Right lobe of liver (tissue), 6 donors: ENCODE results near the gene ACOX3. TPM values are rescaled to one million over a fixed set of nuclear protein-coding genes. Genes with fewer than 3 reads are reported as not detected.

Source experiments
- ATAC-seq, 4 donors: fragments of 200-7000 bp; cut with Tn5 transposase; one replicate each; pipeline ENCODE4 v1.9.1; 2020; ENCODE audit warnings: mild to moderate bottlenecking in 4 of 4, moderate library complexity in 4 of 4
- DNase-seq, 3 donors: peaks; one replicate each; pipeline ENCODE4 v3.0.0-alpha.2; 2020
- H3K27ac ChIP-seq, 3 donors: fragments of 200-600 bp; one replicate each; pipeline ENCODE4 v1.8.0; 2022
- H3K27me3 ChIP-seq, 2 donors: fragments of 200-600 bp; one replicate each; pipeline ENCODE4 v1.8.0; 2022
- H3K36me3 ChIP-seq, 4 donors: fragments of 200-600 bp; sonication (generic) in 1 of 4; one replicate each; pipeline versions ENCODE4 v1.5.1 to v1.8.0; 2017 to 2022; ENCODE audit warnings: control low read depth in 1 of 4
- H3K4me1 ChIP-seq, 4 donors: fragments of 200-600 bp; sonication (generic) in 1 of 4; one replicate each; pipeline versions ENCODE4 v1.5.1 to v1.8.0; 2017 to 2022; ENCODE audit warnings: control low read depth in 1 of 4
- H3K4me3 ChIP-seq, 3 donors: fragments of 200-600 bp; one replicate each; pipeline ENCODE4 v1.8.0; 2022
- H3K9me3 ChIP-seq, 4 donors: fragments of 200-600 bp; sonication (generic) in 1 of 4; one replicate each; pipeline versions ENCODE4 v1.5.1 to v1.8.0; 2017 to 2022; ENCODE audit warnings: control low read depth in 1 of 4
- POLR2A ChIP-seq: fragments of 450-650 bp; IDR thresholded peaks from one replicate; pipeline ENCODE4 v1.6.1; 2017; ENCODE audit warnings: antibody characterized with exemption, mild to moderate bottlenecking
- WGBS: methylation state at CpG from one replicate; pipeline ENCODE4 v1.1.6; 2018; ENCODE audit warnings: low coverage, low lambda C conversion rate; ENCODE audit not compliant: insufficient coverage; ENCODE audit errors: missing lambda C conversion rate; 5-methylcytosine and 5-hydroxymethylcytosine counted together
- intact Hi-C, 2 donors: fragments of 100-400 bp; cut with DNase I; formaldehyde crosslinking; loops; one replicate each; pipeline versions ENCODE4 v1.11.2 to v1.14.1; 2022
- total RNA-seq, 6 experiments: library from RNA; depleted of rRNA in 2 of 6; stranded (reverse); fragments of >200 nt in 2 of 6; fragmentation: NEBNext Ultra II Directional in 3 of 6; extraction: Animal tissue kit (Norgen Biotek cat#: 25700) in 3 of 6; gene quantifications; one replicate each; pipeline versions ENCODE4 v1.1.0 to v1.2.4, GENCODE V29; 2016 to 2023
- TF ChIP-seq, protein P1 (sequence below), 4 donors: fragments of 200-600 bp in 3 of 4; fragments of 450-650 bp in 1 of 4; IDR thresholded peaks; one replicate each; pipeline versions ENCODE4 v1.5.1 to v1.8.0; 2016 to 2022; ENCODE audit warnings: antibody characterized with exemption in 4 of 4, mild to moderate bottlenecking in 2 of 4
- donor health status: DM: no; HTN: yes; CAD: no.
- donor health status: DM: no; HTN: no; CAD: no.
- donor health status: DM: no; HTN: no; CAD: no.
- donor health status: DM: no; HTN: yes; CAD: no.
- donor health status: DM: no; HTN: yes; CAD: no.

The ACOX3 gene
- total RNA-seq, 6 experiments from 2014 or later = 18.5 to 36.9 (median 21.9) TPM

GRCh38 chr4:8328456-8328855 is 112.1 kb downstream of the ACOX3 start:
- no peak overlapping the region for H3K4me3 ChIP-seq
- no peaks in the 10 kb centered on the region for H3K4me1 ChIP-seq
- H3K27ac ChIP-seq = no peak overlapping the region
- no peaks in the 10 kb centered on the region for H3K27me3 ChIP-seq
- no peaks in the 10 kb centered on the region for H3K9me3 ChIP-seq
- WGBS = 62% methylated on average over 2 of the region's 3 CpGs
- TF ChIP-seq, protein P1, sequence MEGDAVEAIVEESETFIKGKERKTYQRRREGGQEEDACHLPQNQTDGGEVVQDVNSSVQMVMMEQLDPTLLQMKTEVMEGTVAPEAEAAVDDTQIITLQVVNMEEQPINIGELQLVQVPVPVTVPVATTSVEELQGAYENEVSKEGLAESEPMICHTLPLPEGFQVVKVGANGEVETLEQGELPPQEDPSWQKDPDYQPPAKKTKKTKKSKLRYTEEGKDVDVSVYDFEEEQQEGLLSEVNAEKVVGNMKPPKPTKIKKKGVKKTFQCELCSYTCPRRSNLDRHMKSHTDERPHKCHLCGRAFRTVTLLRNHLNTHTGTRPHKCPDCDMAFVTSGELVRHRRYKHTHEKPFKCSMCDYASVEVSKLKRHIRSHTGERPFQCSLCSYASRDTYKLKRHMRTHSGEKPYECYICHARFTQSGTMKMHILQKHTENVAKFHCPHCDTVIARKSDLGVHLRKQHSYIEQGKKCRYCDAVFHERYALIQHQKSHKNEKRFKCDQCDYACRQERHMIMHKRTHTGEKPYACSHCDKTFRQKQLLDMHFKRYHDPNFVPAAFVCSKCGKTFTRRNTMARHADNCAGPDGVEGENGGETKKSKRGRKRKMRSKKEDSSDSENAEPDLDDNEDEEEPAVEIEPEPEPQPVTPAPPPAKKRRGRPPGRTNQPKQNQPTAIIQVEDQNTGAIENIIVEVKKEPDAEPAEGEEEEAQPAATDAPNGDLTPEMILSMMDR (IDR thresholded peaks at IDR 0.05) = no peak
- TF ChIP-seq POLR2A = no peak
- H3K36me3 ChIP-seq = no peaks in the 10 kb centered on the region
- intact Hi-C loops = no loop called here
- ATAC-seq = no peak
- DNase-seq = peak in 1 of 3 donors; percentile 7

DNA sequence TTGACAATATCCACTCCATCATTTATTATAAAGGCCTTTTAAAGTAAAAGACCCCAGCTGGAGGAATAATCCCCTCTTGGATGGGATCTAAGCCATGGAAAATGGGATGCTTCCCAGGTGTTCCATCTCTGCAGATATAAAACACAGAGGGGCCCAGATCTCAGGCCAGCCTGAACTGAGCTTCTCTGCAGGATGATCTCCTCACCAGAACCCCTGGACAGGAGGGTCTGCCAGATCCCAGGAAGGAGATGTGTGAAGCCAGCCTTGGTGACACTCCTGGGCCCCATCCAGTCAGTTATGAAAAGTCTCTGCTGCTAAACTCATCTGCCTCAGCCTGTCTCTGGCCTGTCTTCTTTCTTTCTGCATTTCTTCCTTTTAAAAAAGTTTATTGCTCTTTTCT is 114.3 kb downstream of the ACOX3 start:
- Histone ChIP-seq H3K27ac (no peak overlapping the region), H3K27me3 (no peaks in the 10 kb centered on the region), H3K4me3 (no peak overlapping the region), H3K9me3 (no peaks in the 10 kb centered on the region), H3K36me3 (no peaks in the 10 kb centered on the region), H3K4me1 (no peaks in the 10 kb centered on the region)
- intact Hi-C loops = no loop called here
- ATAC-seq (no peak), DNase-seq (peak in 1 of 3 donors; percentile 13)
- no peak for TF ChIP-seq POLR2A
- TF ChIP-seq, protein P1 (IDR thresholded peaks at IDR 0.05) = no peak

DNA sequence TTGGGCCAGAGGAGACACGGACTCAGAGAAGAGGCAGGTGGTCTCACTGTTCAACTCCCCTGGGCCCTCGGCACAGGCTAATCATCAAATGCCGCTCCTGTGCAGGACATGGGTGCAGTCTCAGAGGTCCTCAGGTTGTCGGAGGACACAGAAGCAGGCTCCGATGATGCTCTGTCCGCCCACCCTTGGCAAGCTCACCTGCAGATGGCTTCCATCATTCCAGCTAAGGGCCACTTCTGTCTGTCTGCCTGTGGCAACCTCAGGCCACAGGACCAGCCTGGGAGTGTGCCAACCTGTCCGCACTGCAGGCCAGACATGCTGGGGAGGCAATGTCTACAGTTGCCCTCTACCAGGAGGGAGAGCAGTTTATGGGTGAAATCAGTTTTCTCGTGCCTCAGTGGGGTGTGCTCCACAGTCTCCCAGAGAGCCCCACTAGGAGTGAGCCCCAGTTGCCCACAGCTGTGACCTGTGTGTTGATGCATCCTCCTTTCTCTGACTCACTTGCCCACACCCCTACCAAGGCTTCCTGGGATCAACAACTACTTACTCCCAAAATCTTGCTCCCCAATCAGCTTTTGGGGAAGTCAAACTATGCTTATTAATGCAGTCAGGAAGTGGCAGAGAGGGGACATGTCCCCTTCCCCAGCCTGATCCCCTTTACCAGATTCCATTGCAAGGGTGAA is 115.1 kb downstream of the ACOX3 start:
- Histone ChIP-seq H3K4me3 (no peak overlapping the region), H3K27me3 (no peaks in the 10 kb centered on the region), H3K27ac (no peak overlapping the region), H3K9me3 (no peaks in the 10 kb centered on the region), H3K4me1 (no peaks in the 10 kb centered on the region), H3K36me3 (no peaks in the 10 kb centered on the region)
- peak in 1 of 3 donors; percentile 14 for DNase-seq
- no peak for ATAC-seq
- no CpG with 5 or more reads among the region's 8 CpGs for WGBS
- TF ChIP-seq POLR2A = no peak
- TF ChIP-seq, protein P1 (IDR thresholded peaks at IDR 0.05) = no peak
- intact Hi-C loops = no loop called here

- no peak overlapping the region for H3K4me3 ChIP-seq
- ATAC-seq (no peak), DNase-seq (peak in 1 of 3 donors; percentile 2)
- no peak overlapping the region for H3K27ac ChIP-seq
- H3K36me3 ChIP-seq = no peaks in the 10 kb centered on the region
- intact Hi-C loops = no loop called here
- no peaks in the 10 kb centered on the region for H3K9me3 ChIP-seq
- WGBS = 78% methylated on average over 6 of the region's 6 CpGs
- H3K4me1 ChIP-seq = no peaks in the 10 kb centered on the region
- no peaks in the 10 kb centered on the region for H3K27me3 ChIP-seq
- TF ChIP-seq POLR2A = no peak
- TF ChIP-seq, protein P1 (IDR thresholded peaks at IDR 0.05) = no peak
Measured at GRCh38 chr4:8324640-8325239, 115.8 kb downstream of the ACOX3 start.
